ENCODE measurements around the gene ZFP57. TPM values are rescaled to one million over a fixed set of nuclear protein-coding genes. Genes with fewer than 3 reads are reported as not detected.

ZFP57 gene
- total and polyA plus RNA-seq, 2 experiments from 2014 or later = 0.59 to 0.84 TPM

DNA sequence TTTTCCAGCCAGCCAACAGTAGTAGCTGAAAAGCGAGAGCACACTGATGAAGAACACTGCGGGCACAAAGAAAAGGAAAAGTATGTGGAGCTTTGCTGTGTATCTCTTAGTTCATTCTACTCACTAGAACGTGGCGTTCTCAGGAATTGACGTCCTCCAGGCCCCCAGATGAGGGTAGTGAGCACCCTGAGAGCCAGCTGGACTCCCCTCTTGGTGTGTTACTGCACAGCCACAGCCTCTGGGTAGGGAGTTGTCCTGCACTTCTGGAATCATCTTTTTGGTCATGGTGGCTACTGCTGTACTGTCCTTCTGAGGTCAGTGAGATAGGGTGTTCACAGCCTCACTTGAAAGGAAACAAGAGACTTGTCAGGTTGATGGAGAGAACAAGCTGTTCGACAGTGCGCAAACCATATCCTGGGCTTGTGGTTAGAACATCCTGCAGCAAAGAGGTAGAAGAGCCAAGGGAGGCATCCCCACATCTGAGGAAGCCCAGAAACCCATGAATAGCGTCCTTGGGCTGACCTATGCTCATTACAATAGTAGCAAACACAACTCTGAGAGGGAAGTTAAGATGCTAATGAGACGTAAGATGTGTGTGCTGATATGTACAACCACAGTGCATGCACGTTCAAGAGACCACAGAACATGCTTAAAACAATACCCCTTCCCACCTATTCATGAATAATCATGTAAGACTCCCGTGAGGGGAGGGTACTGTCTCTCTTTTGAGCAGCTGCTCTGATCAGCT is 27.7 kb upstream of the ZFP57 start:
- Histone ChIP-seq H4K20me1 (replicated peaks; ENCODE audit: insufficient read depth) (no peaks in the 10 kb centered on the region), H3F3A (replicated peaks; ENCODE audit: low read depth) (no peaks in the 10 kb centered on the region), H3K36me3 (ENCODE audit: insufficient read depth) (no peaks in the 10 kb centered on the region), H3K27me3 (ENCODE audit: insufficient read depth) (no peaks in the 10 kb centered on the region), H3K4me2 (no peak overlapping the region), H2AFZ (no peak overlapping the region), H3K4me3 (no peak overlapping the region), H3K9me2 (ENCODE audit: insufficient read depth) (no peaks in the 10 kb centered on the region), H3K27ac (ENCODE audit: low read depth) (no peak overlapping the region), H3K79me2 (replicated peaks; ENCODE audit: insufficient read depth) (no peaks in the 10 kb centered on the region), H3K4me1 (ENCODE audit: insufficient read depth) (peaks cover 7% of the 10 kb centered on the region; the same call in 1 of the 2 replicates)
- H3K4me1 Mint-ChIP-seq = peaks cover 10% of the 10 kb centered on the region
- TF ChIP-seq JUNB (IDR thresholded peaks at IDR 0.05; ENCODE audit: unreplicated experiment) = no peak
- TF ChIP-seq CREB1 (CRISPR knock-in tag; IDR thresholded peaks at IDR 0.05; ENCODE audit: low read depth) = no peak
- TF ChIP-seq, protein P1, sequence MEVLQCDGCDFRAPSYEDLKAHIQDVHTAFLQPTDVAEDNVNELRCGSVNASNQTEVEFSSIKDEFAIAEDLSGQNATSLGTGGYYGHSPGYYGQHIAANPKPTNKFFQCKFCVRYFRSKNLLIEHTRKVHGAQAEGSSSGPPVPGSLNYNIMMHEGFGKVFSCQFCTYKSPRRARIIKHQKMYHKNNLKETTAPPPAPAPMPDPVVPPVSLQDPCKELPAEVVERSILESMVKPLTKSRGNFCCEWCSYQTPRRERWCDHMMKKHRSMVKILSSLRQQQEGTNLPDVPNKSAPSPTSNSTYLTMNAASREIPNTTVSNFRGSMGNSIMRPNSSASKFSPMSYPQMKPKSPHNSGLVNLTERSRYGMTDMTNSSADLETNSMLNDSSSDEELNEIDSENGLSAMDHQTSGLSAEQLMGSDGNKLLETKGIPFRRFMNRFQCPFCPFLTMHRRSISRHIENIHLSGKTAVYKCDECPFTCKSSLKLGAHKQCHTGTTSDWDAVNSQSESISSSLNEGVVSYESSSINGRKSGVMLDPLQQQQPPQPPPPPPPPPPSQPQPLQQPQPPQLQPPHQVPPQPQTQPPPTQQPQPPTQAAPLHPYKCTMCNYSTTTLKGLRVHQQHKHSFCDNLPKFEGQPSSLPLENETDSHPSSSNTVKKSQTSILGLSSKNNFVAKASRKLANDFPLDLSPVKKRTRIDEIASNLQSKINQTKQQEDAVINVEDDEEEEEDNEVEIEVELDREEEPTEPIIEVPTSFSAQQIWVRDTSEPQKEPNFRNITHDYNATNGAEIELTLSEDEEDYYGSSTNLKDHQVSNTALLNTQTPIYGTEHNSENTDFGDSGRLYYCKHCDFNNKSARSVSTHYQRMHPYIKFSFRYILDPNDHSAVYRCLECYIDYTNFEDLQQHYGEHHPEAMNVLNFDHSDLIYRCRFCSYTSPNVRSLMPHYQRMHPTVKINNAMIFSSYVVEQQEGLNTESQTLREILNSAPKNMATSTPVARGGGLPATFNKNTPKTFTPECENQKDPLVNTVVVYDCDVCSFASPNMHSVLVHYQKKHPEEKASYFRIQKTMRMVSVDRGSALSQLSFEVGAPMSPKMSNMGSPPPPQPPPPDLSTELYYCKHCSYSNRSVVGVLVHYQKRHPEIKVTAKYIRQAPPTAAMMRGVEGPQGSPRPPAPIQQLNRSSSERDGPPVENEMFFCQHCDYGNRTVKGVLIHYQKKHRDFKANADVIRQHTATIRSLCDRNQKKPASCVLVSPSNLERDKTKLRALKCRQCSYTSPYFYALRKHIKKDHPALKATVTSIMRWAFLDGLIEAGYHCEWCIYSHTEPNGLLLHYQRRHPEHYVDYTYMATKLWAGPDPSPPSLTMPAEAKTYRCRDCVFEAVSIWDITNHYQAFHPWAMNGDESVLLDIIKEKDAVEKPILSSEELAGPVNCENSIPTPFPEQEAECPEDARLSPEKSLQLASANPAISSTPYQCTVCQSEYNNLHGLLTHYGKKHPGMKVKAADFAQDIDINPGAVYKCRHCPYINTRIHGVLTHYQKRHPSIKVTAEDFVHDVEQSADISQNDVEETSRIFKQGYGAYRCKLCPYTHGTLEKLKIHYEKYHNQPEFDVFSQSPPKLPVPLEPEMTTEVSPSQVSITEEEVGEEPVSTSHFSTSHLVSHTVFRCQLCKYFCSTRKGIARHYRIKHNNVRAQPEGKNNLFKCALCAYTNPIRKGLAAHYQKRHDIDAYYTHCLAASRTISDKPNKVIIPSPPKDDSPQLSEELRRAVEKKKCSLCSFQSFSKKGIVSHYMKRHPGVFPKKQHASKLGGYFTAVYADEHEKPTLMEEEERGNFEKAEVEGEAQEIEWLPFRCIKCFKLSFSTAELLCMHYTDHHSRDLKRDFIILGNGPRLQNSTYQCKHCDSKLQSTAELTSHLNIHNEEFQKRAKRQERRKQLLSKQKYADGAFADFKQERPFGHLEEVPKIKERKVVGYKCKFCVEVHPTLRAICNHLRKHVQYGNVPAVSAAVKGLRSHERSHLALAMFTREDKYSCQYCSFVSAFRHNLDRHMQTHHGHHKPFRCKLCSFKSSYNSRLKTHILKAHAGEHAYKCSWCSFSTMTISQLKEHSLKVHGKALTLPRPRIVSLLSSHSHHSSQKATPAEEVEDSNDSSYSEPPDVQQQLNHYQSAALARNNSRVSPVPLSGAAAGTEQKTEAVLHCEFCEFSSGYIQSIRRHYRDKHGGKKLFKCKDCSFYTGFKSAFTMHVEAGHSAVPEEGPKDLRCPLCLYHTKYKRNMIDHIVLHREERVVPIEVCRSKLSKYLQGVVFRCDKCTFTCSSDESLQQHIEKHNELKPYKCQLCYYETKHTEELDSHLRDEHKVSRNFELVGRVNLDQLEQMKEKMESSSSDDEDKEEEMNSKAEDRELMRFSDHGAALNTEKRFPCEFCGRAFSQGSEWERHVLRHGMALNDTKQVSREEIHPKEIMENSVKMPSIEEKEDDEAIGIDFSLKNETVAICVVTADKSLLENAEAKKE (CRISPR knock-in tag; IDR thresholded peaks at IDR 0.05) = no peak
- no peak for TF ChIP-seq STAT1 (IDR thresholded peaks at IDR 0.05; ENCODE audit: unreplicated experiment)
- TF ChIP-seq EZH2phosphoT487 (IDR thresholded peaks at IDR 0.05; ENCODE audit: unreplicated experiment) = no peak
- TF ChIP-seq, protein P2, sequence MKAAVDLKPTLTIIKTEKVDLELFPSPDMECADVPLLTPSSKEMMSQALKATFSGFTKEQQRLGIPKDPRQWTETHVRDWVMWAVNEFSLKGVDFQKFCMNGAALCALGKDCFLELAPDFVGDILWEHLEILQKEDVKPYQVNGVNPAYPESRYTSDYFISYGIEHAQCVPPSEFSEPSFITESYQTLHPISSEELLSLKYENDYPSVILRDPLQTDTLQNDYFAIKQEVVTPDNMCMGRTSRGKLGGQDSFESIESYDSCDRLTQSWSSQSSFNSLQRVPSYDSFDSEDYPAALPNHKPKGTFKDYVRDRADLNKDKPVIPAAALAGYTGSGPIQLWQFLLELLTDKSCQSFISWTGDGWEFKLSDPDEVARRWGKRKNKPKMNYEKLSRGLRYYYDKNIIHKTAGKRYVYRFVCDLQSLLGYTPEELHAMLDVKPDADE (IDR thresholded peaks at IDR 0.05) = no peak
- TF ChIP-seq NANOG (IDR thresholded peaks at IDR 0.05; ENCODE audit: borderline replicate concordance) = no peak
- no peak for TF ChIP-seq EZH2 (IDR thresholded peaks at IDR 0.05; ENCODE audit: low read depth, unreplicated experiment)
- TF ChIP-seq POLR2AphosphoS5 (IDR thresholded peaks at IDR 0.05; ENCODE audit: low read depth) = no peak
- TF ChIP-seq, protein P3, sequence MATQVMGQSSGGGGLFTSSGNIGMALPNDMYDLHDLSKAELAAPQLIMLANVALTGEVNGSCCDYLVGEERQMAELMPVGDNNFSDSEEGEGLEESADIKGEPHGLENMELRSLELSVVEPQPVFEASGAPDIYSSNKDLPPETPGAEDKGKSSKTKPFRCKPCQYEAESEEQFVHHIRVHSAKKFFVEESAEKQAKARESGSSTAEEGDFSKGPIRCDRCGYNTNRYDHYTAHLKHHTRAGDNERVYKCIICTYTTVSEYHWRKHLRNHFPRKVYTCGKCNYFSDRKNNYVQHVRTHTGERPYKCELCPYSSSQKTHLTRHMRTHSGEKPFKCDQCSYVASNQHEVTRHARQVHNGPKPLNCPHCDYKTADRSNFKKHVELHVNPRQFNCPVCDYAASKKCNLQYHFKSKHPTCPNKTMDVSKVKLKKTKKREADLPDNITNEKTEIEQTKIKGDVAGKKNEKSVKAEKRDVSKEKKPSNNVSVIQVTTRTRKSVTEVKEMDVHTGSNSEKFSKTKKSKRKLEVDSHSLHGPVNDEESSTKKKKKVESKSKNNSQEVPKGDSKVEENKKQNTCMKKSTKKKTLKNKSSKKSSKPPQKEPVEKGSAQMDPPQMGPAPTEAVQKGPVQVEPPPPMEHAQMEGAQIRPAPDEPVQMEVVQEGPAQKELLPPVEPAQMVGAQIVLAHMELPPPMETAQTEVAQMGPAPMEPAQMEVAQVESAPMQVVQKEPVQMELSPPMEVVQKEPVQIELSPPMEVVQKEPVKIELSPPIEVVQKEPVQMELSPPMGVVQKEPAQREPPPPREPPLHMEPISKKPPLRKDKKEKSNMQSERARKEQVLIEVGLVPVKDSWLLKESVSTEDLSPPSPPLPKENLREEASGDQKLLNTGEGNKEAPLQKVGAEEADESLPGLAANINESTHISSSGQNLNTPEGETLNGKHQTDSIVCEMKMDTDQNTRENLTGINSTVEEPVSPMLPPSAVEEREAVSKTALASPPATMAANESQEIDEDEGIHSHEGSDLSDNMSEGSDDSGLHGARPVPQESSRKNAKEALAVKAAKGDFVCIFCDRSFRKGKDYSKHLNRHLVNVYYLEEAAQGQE (IDR thresholded peaks at IDR 0.05; ENCODE audit: unreplicated experiment) = no peak
- no peak for TF ChIP-seq ZNF114 (CRISPR knock-in tag; IDR thresholded peaks at IDR 0.05)
- TF ChIP-seq ZNF331 (CRISPR knock-in tag; IDR thresholded peaks at IDR 0.05; ENCODE audit: low read depth) = no peak
- TF ChIP-seq, protein P4, sequence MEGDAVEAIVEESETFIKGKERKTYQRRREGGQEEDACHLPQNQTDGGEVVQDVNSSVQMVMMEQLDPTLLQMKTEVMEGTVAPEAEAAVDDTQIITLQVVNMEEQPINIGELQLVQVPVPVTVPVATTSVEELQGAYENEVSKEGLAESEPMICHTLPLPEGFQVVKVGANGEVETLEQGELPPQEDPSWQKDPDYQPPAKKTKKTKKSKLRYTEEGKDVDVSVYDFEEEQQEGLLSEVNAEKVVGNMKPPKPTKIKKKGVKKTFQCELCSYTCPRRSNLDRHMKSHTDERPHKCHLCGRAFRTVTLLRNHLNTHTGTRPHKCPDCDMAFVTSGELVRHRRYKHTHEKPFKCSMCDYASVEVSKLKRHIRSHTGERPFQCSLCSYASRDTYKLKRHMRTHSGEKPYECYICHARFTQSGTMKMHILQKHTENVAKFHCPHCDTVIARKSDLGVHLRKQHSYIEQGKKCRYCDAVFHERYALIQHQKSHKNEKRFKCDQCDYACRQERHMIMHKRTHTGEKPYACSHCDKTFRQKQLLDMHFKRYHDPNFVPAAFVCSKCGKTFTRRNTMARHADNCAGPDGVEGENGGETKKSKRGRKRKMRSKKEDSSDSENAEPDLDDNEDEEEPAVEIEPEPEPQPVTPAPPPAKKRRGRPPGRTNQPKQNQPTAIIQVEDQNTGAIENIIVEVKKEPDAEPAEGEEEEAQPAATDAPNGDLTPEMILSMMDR (conservative IDR thresholded peaks at IDR 0.05; ENCODE audit: low read depth in 2 of 2) = no peak
- H3K27ac Mint-ChIP-seq = no peak overlapping the region
- no peak for DNase-seq (ENCODE audit: low spot score)
- H3K4me3 Mint-ChIP-seq = no peak overlapping the region
- peaks cover 8% of the 10 kb centered on the region for H3K27me3 Mint-ChIP-seq (ENCODE audit: insufficient read depth, low read depth, poor library complexity)
- no peaks in the 10 kb centered on the region for H3K36me3 Mint-ChIP-seq (ENCODE audit: low read depth)
- ATAC-seq = no peak
- no peaks in the 10 kb centered on the region for H3K9me3 Mint-ChIP-seq

All from GM23338 (cell line).